Calu3 (cell line): ENCODE data around the gene CDK5RAP2. TPM values are rescaled to one million over a fixed set of nuclear protein-coding genes. Genes with fewer than 3 reads are reported as not detected.

Experiments used
- BruUV-seq: library from RNA; stranded (reverse); fragments of 400-500 nt; replicated peaks from 2 replicates; lab custom pipeline; 2021; lab: Mats Ljungman, UMichigan
- CTCF ChIA-PET: fragments of 300-600 bp; sonication (Branson Sonifier 250); formaldehyde crosslinking; loops from one replicate; lab custom pipeline; 2022; ENCODE audit warnings: antibody characterized with exemption; lab: Charles Lee
- DNase-seq: peaks from one replicate; pipeline ENCODE4 v3.0.0; 2022
- H3K27ac Mint-ChIP-seq: one replicate; pipeline ENCODE4 v1.8.0; 2022; ENCODE audit warnings: mixed read lengths; ENCODE audit not compliant: unreplicated experiment
- H3K27me3 Mint-ChIP-seq: one replicate; pipeline ENCODE4 v1.8.0; 2022; ENCODE audit warnings: mixed read lengths; ENCODE audit not compliant: unreplicated experiment
- H3K36me3 Mint-ChIP-seq: one replicate; pipeline ENCODE4 v1.8.0; 2022; ENCODE audit warnings: mild to moderate bottlenecking, moderate library complexity, mixed read lengths; ENCODE audit not compliant: insufficient read depth, unreplicated experiment
- H3K4me1 Mint-ChIP-seq: one replicate; pipeline ENCODE4 v1.8.0; 2022; ENCODE audit warnings: mild to moderate bottlenecking, low read depth, mixed read lengths; ENCODE audit not compliant: unreplicated experiment
- H3K4me3 Mint-ChIP-seq: one replicate; pipeline ENCODE4 v1.8.0; 2022; ENCODE audit warnings: mild to moderate bottlenecking, low read depth, moderate library complexity, mixed read lengths; ENCODE audit not compliant: unreplicated experiment
- H3K9me3 Mint-ChIP-seq: one replicate; pipeline ENCODE4 v1.8.0; 2022; ENCODE audit warnings: low read depth, mixed read lengths; ENCODE audit not compliant: unreplicated experiment
- intact Hi-C: fragments of 100-400 bp; cut with micrococcal nuclease; formaldehyde crosslinking; loops from one replicate; pipeline ENCODE4 v1.10.0; 2022; ENCODE audit not compliant: unreplicated experiment
- total RNA-seq: library from RNA; stranded (reverse); gene quantifications from 2 replicates; pipeline ENCODE4 v1.2.3, GENCODE V29; 2022
- TF ChIP-seq, protein P1 (sequence below): fragments of 200-600 bp; IDR thresholded peaks from one replicate; pipeline ENCODE4 v1.8.0; 2022; ENCODE audit warnings: antibody characterized with exemption; ENCODE audit not compliant: unreplicated experiment

CDK5RAP2 gene
- total RNA-seq, 1 experiment from 2014 or later = 40.7 TPM

DNA sequence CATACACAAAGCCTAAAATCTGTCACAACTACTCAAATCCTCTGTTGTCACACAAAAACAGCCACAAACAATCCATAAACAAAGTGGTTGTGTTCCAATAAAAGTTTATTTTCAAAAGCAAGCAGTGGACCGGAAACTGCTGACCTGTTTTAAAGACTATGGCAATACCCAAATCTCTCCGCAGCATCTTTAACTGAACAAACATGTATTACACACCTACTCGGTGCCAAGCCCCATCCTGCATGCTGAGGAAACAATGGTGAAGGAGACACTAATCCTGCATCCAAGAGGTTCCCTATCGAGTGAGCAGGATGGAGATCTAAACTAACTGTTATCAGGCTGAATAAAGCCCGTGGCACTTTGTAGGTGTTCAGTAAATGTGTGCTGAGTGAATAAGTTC is 11.2 kb downstream of the CDK5RAP2 start:
- TF ChIP-seq, protein P1, sequence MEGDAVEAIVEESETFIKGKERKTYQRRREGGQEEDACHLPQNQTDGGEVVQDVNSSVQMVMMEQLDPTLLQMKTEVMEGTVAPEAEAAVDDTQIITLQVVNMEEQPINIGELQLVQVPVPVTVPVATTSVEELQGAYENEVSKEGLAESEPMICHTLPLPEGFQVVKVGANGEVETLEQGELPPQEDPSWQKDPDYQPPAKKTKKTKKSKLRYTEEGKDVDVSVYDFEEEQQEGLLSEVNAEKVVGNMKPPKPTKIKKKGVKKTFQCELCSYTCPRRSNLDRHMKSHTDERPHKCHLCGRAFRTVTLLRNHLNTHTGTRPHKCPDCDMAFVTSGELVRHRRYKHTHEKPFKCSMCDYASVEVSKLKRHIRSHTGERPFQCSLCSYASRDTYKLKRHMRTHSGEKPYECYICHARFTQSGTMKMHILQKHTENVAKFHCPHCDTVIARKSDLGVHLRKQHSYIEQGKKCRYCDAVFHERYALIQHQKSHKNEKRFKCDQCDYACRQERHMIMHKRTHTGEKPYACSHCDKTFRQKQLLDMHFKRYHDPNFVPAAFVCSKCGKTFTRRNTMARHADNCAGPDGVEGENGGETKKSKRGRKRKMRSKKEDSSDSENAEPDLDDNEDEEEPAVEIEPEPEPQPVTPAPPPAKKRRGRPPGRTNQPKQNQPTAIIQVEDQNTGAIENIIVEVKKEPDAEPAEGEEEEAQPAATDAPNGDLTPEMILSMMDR = no peak
- Mint-ChIP-seq H3K36me3 (peaks cover 15% of the 10 kb centered on the region), H3K4me3 (no peak overlapping the region), H3K4me1 (peaks cover 5% of the 10 kb centered on the region), H3K9me3 (no peaks in the 10 kb centered on the region), H3K27ac (no peak overlapping the region), H3K27me3 (no peaks in the 10 kb centered on the region)
- intact Hi-C loops = no loop called here
- BruUV-seq = no TSS peak
- DNase-seq = no peak
- CTCF ChIA-PET = no interaction called here

- Mint-ChIP-seq H3K9me3 (no peaks in the 10 kb centered on the region), H3K4me3 (no peak overlapping the region), H3K27ac (no peak overlapping the region), H3K36me3 (peaks cover 15% of the 10 kb centered on the region), H3K27me3 (no peaks in the 10 kb centered on the region), H3K4me1 (peaks cover 5% of the 10 kb centered on the region)
- TF ChIP-seq, protein P1 = no peak
- intact Hi-C loops = no loop called here
- no peak for DNase-seq
- CTCF ChIA-PET = no interaction called here
- BruUV-seq = no TSS peak
These were observed 12.1 kb downstream of the CDK5RAP2 start for GRCh38 chr9:120567874-120568273.

DNA sequence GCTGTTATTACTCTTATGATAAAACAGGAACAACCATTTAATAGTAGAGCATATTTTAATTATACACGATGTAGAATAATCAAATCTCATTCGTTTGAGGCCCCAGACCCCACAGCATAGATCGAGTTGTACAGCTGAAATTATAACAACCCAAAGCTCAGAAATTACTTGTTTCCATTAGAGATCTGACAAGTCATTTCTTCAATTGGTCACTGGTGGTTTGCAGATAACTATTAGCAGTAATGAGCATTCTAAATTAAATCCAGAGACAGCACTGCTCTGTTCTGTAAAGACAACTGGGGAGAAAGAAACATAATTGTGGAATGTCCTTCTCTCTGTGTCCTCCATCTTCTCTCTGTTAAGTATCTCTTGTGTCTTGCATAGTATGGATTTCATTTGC is 12.9 kb downstream of the CDK5RAP2 start:
- Mint-ChIP-seq H3K9me3 (no peaks in the 10 kb centered on the region), H3K27ac (no peak overlapping the region), H3K4me3 (no peak overlapping the region), H3K27me3 (no peaks in the 10 kb centered on the region), H3K36me3 (peaks cover 15% of the 10 kb centered on the region), H3K4me1 (peaks cover 5% of the 10 kb centered on the region)
- BruUV-seq = no TSS peak
- CTCF ChIA-PET = no interaction called here
- intact Hi-C loops = no loop called here
- TF ChIP-seq, protein P1 = no peak
- no peak for DNase-seq

- H3K36me3 Mint-ChIP-seq = peaks cover 8% of the 10 kb centered on the region
- no peak overlapping the region for H3K4me3 Mint-ChIP-seq
- no peaks in the 10 kb centered on the region for H3K27me3 Mint-ChIP-seq
- BruUV-seq = no TSS peak
- H3K9me3 Mint-ChIP-seq = no peaks in the 10 kb centered on the region
- H3K27ac Mint-ChIP-seq = no peak overlapping the region
- CTCF ChIA-PET = no interaction called here
- TF ChIP-seq, protein P1 = no peak
- no peak for DNase-seq
- intact Hi-C loops = no loop called here
- peaks cover 5% of the 10 kb centered on the region for H3K4me1 Mint-ChIP-seq
These were observed 15.4 kb downstream of the CDK5RAP2 start for GRCh38 chr9:120564589-120564988.
